Activated T-helper 1 cell treated with Interleukin-2 at 50 U/mL for 16 hours (primary cell): ENCODE measurements around the gene SCGB2A2.

Source experiments
- DNase-seq: peaks from one replicate; pipeline ENCODE4 v3.0.0-alpha.2; 2020; ENCODE audit warnings: low read depth

Gene SCGB2A2

DNA sequence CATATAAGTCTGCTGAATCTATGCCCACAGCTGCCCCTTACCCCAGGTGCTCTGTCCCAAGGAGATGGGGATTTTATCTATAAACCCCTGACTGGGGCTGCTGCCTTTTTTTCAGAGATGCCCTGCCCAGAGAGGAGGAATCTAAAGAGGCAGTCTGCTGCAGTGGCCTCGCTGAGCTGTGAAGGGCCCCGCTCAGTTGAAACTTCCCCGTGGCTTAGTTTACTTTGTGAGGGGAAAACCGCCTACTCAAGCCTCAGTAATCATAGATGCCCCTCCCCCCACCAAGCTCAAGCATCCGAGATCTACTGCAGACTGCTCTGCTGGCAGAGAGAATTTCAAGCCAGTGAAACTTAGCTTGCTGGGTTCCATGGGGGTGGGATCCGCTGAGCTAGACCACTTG is 36.3 kb downstream of the SCGB2A2 start:
- DNase-seq, result no peak

- no peak for DNase-seq
Measured at GRCh38 chr11:62307950-62308349, 38.0 kb downstream of the SCGB2A2 start.

DNA sequence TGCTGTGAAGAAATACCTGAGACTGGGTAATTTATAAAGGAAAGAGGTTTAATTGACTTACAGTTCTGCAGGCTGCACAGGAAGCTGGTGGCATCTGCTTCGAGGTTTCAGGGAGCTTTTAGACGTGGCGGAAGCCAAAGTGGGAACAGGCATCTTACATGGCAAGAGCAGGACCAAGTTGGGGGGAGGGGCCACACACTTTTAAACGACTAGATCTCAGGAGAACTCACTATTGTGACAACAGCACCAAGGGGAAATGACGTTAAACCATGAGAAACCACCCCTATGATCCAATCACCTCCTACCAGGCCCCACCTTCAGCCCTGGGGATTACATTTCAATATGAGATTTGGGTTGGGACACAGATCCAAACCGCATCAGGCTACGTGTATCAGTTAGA is 40.0 kb downstream of the SCGB2A2 start:
- no peak for DNase-seq

GRCh38 chr11:62315431-62315830 is 45.5 kb downstream of the SCGB2A2 start:
- DNase-seq, result no peak

DNA sequence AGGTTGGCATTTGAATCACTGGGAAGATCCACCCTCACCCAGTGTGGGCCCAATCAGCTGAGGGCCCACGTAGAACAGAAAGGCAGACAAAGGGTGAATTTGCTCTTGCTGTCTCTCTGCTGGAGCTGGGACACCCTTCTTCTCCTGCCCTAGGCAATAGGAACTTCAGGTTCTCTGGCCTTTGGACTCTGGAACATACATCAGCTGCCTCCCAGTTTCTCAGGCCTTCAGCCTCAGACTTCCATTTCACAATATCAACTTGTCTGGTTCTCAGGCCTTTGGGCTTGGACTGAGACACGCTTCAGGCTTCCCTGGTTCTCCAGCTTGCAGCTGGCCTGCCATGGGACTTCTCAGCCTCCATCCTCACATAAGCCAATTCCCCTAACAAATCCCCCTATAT is 52.6 kb downstream of the SCGB2A2 start:
- no peak for DNase-seq
